ENCODE results near the gene MYO7B.

The MYO7B gene

GRCh38 chr2:127609818-127610217 lies 74.3 kb downstream of the MYO7B start:
- no peak for DNase-seq (ENCODE audit: low read depth)

DNA sequence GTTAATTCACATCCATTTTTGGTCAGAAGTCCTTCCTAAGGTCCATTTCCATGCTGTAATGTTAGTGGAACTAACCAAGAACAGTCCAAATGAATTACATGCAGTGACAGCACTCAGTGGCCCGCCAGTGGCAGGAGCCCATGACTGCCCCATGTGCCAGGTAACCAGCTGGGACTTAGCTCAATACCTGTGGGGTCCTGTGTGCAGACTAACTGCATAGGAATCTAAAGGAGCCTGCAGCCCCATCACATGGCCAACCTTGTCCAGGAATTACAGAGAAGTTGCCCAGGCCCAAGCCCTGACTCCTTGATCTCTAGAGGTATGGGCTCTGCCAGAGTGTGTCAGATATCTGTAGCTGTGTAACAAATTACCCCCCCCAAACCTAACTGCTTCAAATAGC lies 75.1 kb downstream of the MYO7B start:
- no peak for DNase-seq (ENCODE audit: low read depth)

DNA sequence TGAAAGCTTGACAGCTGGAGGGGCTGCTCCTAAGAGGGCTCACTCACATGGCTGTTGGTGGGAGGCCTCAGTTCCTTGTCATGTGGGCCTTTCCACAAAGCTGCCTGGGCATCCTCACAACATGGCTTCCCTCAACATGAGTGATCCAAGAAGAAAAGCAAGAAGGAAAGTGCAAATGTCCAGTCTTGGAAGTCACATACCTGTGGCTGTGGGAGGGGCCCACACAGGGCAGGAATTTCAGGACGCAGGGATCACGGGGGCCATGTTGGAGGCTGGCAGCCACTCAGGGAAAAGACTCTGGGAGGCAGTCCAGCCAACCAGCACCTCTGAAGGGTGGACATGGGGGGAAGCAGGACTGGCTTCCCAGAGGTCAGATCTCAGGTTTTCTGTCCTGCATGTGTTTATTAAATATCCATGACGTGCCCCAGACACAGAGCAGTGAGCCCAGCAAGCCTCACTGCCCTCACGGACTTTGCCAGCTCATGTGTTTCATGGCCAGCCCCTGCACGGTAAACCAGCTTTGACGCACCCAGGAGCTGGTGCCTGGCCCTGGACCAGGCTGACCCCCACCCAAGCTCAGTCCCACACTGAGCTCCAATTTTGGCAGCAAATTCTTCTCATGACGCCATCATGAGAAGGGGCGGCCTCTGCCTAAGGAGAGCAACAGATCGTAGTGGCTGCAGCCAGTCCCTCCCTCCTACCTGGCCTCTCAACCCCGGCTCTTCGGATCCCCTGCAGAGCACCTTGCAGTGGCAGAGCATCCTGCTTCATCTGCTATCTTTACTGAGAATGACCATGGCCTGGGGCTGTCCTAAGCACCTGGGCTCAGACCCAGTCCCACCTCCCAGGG lies 75.8 kb downstream of the MYO7B start:
- DNase-seq (ENCODE audit: low read depth): no peak

DNA sequence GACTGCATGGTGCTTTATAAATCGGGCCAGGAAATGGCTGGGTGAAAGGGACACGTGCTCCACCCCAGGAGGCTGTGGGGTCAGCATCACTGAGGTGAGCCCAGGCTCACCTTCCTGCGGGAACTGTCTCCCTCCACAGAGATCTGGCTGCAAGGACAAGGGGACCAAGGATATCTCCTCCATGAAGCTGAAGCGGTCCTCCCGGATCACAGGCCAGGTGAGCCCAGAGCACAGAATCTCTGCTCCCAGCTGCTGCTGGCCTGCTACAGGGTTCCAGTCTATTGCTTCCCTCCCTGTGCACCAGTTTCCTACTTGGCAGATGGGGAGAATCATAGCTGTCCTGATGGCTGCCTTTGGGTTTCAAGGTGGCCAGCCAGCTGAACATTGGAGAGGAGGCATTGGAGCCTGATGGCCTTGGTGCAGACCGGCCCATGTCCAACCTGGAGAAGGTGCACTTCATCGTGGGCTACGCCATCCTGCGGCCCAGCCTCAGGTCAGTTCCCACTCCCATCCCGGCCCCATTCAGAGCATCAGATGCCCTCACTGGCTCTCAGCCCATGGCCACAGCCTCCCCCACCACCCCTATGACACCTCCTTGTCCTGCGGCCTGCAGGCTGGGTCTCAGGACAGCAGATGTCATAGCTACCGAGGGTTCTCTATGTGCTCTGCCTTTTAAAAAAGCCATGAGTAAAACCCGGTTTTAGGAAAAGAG lies 76.8 kb downstream of the MYO7B start:
- DNase-seq (ENCODE audit: low read depth): no peak

GRCh38 chr2:127614246-127614645 lies 78.8 kb downstream of the MYO7B start:
- DNase-seq (ENCODE audit: low read depth): no peak

DNA sequence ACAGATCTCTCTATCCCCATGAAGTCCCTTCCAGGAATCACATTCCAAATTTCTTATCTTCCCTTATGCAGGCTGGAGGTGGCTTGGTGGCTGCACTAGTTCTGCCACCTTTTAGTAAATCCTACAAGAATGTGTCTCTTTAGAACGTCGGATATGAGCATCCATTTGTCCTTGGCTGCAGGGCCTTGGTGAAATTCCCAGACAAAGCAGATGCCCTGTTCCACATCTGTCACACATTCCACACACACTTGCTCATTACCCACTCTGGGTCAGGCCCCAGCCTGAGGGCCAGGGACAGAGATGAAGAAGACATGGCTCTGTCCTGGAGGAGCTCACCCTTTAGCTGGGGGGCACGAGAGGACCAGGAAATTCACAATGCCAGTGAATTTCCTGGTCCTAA lies 79.2 kb downstream of the MYO7B start:
- DNase-seq (ENCODE audit: low read depth): peak; percentile 91

GRCh38 chr2:127615511-127616166 lies 80.2 kb downstream of the MYO7B start:
- DNase-seq (ENCODE audit: low read depth): peak; percentile 91

DNA sequence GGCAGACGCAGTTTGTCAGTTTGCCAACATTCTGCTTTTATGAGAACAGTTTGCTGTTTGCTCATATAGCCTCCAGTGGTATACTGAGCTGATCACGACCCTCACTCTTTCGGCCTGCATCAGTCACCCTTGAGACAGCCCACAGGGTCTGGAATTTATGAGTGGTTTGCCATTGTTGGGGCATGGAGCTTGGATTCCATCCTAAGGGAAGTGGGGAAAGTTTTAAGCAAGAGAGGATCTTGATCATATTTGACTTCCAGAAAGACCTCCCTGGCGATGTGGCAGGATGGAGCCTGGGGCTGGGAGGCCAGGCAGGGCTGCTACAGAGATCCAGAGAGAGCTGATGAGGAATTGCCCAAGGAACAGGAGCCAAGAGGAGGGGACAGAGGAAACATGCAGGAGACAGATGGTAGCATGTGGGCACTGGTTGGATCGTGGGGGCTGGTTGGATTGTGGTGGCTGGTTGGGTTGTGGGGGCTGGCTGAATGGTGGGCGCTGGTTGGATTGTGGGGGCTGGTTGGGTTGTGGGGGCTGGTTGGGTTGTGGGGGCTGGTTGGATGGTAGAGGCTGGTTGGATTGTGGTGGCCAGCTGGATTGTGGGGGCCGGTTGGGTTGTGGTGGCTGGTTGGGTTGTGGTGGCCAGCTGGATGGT lies 83.2 kb downstream of the MYO7B start:
- DNase-seq (ENCODE audit: low read depth): peak; percentile 50

GRCh38 chr2:127619203-127619590 lies 83.7 kb downstream of the MYO7B start:
- no peak for DNase-seq (ENCODE audit: low read depth)

- no peak for DNase-seq (ENCODE audit: low read depth)
Observed at GRCh38 chr2:127619877-127620705, 84.6 kb downstream of the MYO7B start.

DNA sequence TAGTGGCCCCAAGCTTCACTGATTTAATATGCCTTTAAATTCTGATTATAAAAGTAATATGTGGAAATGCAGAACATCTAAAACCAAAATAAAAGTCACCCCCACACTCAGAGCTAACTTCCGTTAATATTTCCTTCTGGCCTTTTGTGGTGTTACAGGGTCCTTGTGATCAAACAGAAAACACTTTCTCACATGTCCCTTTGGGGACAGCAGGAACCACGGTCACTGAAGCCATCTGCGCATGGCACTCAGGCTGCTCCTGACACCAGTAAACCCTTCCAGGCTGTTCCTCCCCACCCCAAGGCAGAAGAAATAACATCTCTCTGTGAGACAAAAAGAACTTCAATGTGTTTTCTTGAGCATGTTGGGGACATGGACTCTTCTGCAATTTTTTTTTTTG lies 85.4 kb downstream of the MYO7B start:
- no peak for DNase-seq (ENCODE audit: low read depth)

DNA sequence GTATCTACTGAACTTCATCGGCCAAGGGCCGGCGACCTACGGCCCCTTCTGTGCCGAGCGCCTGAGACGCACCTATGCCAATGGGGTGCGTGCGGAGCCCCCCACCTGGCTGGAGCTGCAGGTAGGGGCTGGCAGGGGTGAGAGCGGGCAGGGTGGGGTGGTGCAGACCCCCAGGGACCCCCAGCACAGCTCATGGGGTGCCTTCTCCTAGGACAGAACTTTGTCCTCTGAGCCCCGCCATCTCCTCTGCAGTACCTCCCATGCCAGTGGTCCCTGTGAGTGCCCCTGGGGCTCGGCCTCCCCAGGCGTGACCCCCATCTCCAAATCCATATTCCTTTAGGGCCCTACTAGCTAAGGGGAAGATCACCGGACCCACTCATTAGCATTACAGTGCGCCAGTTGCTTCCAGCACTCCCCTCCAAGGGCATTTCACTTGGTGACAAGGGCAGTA lies 86.5 kb downstream of the MYO7B start:
- no peak for DNase-seq (ENCODE audit: low read depth)

- DNase-seq (ENCODE audit: low read depth): no peak
Observed at GRCh38 chr2:127622561-127623387, 87.3 kb downstream of the MYO7B start.

- peak; percentile 92 for DNase-seq (ENCODE audit: low read depth)
Observed at GRCh38 chr2:127623388-127624319, 88.2 kb downstream of the MYO7B start.

GRCh38 chr2:127624320-127624755 lies 88.9 kb downstream of the MYO7B start:
- no peak for DNase-seq (ENCODE audit: low read depth)

- no peak for DNase-seq (ENCODE audit: low read depth)
Observed at GRCh38 chr2:127624756-127625571, 89.5 kb downstream of the MYO7B start.

- DNase-seq (ENCODE audit: low read depth): no peak
Observed at GRCh38 chr2:127625572-127625951, 90.1 kb downstream of the MYO7B start.

GRCh38 chr2:127626175-127626574 lies 90.7 kb downstream of the MYO7B start:
- no peak for DNase-seq (ENCODE audit: low read depth)

Measured in ELR (cell line).